Left cardiac atrium (tissue), 4 donors: ENCODE results near the gene GIMD1. TPM values are rescaled to one million over a fixed set of nuclear protein-coding genes. Genes with fewer than 3 reads are reported as not detected.
A peak's percentile ranks its signal among the peaks of the same experiment; 100 is the strongest.
"Not testable (repeated sequence)": the region's sequence is repeated elsewhere in the genome, so short reads cannot be mapped to it uniquely, and the experiment has no call there.

Experiments
- ATAC-seq, 2 donors: fragments of 200-7000 bp; cut with Tn5 transposase; one replicate each; pipeline ENCODE4 v1.9.1; 2020; ENCODE audit warnings: mild to moderate bottlenecking in 2 of 2, moderate library complexity in 2 of 2
- DNase-seq: peaks from one replicate; pipeline ENCODE4 v3.0.0-alpha.2; 2020
- intact Hi-C, 2 donors: fragments of 100-400 bp; cut with DNase I; formaldehyde crosslinking; loops; one replicate each; pipeline versions ENCODE4 v1.14.1 to v1.15.1; 2022 to 2023
- total RNA-seq, 2 donors: library from RNA; stranded (reverse); fragmentation: NEBNext Ultra II Directional; extraction: Animal tissue kit (Norgen Biotek cat#: 25700); gene quantifications; one replicate each; pipeline ENCODE4 v1.2.1, GENCODE V29; 2021
- donor health status: DM: no; HTN: yes; CAD: no.
- donor health status: DM: no; HTN: yes; CAD: no; lungs with severe emphysema.
- donor health status: DM: yes; HTN: yes; CAD: no.
- donor health status: Dilated cardiomyopathy.

The GIMD1 gene
- total RNA-seq, 2 donors from 2014 or later, result not detected

DNA sequence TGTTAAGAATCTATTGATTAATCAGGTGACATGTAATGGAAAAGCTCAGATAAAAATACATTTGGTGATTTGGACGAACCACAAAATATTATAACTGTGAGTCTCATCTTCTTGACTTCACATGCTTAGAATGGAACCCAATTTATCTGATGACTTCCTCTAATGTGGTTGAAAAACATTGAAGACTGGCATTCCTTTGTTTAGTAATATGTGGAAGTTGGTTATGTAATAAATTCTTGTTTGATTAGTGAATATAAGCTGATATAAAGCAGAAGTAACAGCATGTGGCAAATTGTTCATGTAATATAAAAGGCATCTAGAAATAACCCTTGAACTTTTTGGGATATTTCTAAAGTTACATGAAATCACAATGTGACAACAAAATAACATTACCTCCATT is 9.7 kb downstream of the GIMD1 start:
- ATAC-seq (no peak), DNase-seq (no peak)
- intact Hi-C loops, result no loop called here

DNA sequence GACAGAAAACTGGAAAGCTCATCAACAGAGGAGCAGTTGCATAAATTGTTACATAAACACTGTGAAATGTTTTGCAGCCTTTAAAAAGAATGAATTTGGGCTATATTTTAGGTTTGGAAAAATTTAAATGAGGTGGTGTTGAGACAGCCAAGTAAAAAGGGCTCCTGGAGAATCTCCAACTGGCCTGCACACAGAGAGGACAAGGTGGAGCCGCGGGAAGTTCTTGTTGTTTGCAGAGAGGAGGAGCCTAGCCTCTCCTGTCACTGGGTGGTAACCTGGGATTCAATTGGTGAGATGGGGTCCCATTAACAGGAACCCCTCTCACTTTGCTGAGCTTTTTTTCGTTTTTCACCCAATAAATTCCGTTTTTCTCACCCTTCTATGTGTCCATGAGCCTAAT is 13.4 kb downstream of the GIMD1 start:
- ATAC-seq, result peak in 1 of 2 donors; percentile 49
- DNase-seq, result peak; percentile 26
- intact Hi-C loops, result no loop called here

DNA sequence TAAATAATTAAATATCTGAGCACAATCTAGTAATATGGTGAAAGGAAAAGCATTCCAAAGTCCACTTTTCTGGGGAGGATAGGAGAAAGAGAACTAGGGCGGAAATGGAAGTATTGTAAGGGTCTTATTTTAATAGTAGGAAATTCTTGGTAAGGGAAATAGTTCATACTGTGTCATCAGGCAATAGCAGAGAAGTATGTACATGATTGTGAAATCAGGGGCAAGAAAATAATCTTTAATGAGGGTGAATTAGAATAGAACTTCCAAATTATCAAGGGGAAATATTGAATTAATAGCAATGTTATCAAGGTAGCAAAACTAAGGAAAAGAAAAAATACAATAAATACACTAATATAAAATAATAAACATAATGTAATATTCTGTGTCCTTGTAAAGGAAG is 14.8 kb downstream of the GIMD1 start:
- intact Hi-C loops, result no loop called here
- no peak for DNase-seq
- ATAC-seq, result no peak

DNA sequence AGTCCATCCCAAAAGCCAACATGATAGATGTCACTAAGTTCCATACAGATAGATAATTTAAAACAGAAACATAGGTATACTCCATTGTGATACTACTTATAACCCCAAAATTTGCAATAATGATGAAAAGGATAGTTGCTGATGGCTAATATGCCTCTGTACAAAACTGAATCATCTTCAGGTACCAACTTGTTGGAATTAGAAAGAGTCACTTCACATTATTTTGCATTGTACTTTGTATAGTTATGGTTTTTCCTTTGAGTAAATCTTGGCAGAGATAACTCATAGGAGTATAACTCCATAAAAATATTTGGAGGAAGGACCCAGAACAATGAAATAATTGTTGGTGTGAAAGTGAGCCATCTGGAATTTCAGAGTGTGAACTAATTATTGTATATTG is 17.6 kb downstream of the GIMD1 start:
- DNase-seq, result no peak
- intact Hi-C loops, result no loop called here
- no peak for ATAC-seq

DNA sequence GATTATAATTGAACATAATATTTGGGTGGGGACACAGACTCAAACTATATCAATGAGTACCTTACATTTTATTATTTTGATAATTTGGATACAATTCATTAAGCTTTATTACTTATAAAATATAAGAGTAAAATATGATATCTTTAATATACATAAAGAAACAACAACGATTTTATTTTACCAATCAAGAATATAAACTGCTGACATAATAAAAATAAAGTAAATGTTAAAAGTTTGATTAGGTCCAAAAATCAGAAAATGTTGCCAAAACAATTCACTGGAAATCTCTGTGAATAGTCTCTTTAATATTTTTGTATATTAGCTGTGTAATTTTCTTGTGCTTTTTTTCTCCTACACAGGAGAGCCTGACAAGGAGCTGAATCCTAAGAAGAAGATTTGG is 21.4 kb downstream of the GIMD1 start:
- DNase-seq, result no peak
- intact Hi-C loops, result no loop called here
- no peak for ATAC-seq

DNA sequence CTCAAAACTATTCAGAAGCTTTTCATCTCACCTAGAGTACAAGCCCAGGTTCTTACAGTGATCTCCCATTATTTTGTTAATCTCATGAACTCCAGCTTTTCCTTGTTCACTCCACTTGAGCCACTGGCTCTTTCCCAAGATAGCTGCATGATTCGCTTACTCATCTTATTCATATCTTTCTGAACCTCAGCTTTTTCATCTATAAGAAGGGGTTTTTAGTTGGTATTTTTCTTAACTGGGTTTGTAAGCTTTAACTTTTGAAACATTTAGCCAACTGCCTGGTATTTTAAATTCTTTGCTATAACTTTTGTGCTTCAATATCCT is 24.0 kb downstream of the GIMD1 start:
- ATAC-seq (no peak), DNase-seq (no peak)
- intact Hi-C loops, result no loop called here

DNA sequence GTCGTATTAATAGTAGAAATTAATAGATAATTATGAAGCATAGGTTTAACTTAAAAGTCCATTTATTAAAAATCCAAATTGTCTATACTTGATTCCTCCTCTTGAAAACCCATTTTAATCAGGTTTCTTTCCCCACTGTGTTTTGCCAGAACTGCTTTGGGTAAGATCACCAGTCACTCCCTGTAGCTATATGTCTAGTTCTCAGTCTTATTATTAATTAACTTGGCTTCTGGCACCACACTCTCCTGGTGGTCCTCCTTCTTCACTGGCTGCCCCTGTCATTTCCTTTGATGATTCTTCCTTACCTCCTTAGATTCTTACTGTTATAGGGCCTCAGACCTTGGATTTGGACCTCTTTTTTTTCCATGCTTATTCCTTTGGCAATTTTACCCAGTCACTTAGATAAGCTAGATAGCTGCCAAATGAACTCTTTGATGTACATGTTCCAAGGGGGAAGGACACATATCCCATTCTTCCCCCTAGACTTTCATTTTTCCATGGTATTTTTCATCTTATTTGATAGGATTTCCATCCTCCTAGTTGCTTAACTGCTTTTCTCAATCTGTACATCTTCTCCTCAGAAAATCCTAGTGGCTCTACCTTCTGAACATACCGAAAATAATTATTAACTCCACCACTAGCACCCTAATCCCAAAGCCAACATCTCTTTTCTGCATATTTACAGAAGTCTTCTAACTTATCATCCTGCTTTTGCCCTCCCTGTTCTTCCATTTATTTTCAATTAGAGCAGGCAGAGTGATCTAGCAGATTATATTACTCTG is 24.5 kb downstream of the GIMD1 start:
- intact Hi-C loops, result no loop called here
- no peak for DNase-seq
- ATAC-seq, result no peak

DNA sequence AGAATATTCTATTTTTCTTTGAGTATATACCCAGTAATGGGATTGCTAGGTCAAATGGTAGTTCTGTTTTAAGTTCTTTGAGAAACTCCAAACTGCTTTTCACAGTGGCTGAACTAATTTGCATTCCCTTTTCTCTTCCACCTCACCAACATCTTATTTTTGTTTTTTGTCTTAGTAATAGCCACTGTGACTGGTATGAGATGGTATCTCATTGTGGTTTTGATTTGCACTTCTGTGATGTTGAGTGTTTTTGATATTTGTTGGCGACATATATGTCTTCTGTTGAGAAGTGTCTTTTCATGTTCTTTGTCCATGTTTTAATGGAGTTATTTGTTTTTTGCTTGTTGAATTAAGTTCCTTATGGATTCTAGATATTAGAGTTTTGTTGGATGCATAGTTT is 27.8 kb downstream of the GIMD1 start:
- intact Hi-C loops, result no loop called here
- no peak for ATAC-seq
- DNase-seq, result no peak

DNA sequence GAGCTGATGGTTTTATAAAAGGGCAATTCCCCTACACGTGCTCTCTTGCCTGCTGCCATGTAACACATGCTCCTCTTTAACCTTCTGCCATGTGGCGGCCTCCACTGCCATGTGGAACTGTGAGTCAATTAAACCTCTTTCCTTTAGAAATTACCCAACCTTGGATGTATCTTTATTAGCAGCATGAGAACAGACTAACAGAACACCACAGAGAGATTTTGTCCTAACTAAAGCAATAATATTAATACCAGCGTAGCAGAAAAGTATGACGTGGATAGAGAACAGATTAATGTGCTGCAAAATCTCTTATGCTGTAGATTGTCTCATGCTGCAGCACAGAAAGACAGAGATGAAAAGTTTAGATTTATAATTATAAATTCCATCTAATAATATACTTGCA is 29.1 kb downstream of the GIMD1 start:
- intact Hi-C loops, result no loop called here
- no peak for DNase-seq
- ATAC-seq, result no peak

DNA sequence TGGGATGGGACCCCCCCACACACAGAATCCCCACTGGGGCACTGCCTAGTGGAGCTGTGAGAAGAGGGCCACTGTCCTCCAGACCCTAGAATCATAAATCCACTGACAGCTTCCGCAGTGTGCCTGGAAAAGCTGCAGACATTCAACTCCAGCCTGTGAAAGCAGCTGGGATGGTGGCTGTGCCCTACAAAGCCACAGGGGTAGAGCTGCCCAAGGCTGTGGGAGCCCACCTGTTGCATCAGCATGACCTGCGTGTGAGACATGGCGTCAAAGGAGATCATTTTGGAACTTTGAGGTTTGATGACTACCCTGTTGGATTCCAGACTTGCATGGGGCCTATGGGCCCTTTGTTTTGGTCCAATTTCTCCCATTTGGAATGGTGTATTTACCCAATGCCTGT is 29.9 kb downstream of the GIMD1 start:
- ATAC-seq, result no peak
- DNase-seq, result no peak
- intact Hi-C loops, result no loop called here

DNA sequence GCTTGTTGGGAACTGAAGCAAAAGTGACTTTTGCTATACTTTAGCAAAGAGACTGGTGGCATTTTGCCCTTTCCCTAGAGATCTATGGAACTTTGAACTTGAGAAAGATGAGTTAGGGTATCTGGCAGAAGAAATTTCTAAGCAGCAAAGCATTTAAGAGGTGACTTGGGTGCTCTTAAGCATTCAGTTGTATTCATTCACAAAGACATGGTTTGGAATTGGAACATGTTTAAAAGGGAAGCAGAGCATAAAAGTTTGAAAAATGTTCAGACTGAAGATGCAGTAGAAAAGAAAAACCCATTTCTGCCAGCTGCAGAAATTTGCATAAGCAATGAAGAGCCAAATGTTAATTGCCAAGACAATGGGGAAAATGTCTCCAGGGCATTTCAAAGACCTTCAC is 30.7 kb downstream of the GIMD1 start:
- intact Hi-C loops, result no loop called here
- ATAC-seq, result no peak
- no peak for DNase-seq

DNA sequence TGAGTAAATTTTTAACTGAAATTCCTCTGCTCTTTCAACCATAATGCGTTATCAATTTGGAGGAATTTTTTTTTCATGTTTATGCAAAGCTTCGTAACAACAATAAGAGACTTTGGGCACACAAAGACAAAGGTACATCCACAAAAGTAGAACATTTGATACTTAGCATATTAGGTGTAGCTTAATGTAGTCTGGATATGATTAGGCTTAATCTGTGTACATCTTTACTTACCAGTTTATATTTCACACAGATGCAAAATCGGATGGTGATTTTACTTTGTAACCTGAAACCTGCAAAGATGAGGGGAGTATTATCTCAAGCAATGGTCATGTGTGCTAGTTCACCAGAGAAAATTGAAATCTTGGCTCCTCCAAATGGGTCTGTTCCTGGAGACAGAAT is 32.0 kb downstream of the GIMD1 start:
- no peak for ATAC-seq
- intact Hi-C loops, result no loop called here

DNA sequence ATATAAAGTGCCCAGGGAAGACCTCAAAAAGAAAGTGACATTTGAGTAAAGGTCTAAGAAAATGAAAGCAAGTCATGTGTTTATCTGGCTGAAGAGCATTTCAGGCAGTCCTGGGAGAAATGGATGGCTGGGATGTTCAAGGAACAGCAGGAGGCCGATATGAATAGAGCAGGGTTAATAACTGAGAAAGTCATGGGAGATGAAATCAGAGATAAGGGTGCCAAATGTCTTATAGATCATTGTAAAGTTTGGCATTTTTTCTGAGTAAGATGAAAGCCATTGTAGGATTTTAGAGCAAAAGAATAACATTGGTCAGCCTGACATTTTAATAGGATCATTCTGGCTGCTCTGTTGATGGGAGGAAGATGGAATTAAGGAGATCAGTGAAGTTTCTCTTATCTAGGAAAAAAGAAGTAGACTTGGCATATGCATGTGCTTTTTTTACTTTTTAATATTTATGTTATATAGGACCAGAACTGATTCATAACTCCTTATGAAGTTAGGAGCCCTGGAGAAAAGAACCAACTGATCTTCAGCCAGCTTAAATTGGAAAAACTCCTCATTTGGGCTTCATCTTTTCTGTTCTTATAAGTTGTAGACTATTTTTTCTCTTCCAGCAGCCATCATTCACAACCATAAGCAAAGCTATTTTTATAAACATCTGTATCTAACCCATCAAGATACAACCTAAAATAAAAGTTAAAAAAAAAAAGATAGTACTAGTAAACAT is 33.7 kb downstream of the GIMD1 start:
- DNase-seq (no peak), ATAC-seq (no peak)
- intact Hi-C loops, result no loop called here

More for the DNA sequence above, 32.0 kb downstream of the GIMD1 start:
- DNase-seq, result no peak

DNA sequence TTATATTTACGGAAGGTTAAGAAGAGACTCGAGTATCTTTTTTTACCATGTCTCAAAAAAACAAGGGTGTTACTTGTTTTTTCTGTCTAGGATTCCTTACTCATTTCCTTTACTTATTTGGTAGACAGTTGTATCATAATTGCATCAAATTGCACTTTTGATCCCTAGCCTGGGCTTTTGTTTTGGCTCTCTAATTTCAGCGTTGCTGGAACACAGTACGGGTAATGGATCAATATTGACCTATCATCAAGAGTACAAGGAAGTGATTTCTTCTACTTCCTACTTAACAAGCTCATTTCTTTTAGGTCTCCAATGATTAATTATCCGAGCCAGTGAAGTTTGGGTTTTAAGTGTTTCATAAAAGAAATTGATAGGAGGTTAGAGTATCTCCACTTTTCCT is 35.4 kb downstream of the GIMD1 start:
- no peak for ATAC-seq
- DNase-seq, result no peak
- intact Hi-C loops, result no loop called here

DNA sequence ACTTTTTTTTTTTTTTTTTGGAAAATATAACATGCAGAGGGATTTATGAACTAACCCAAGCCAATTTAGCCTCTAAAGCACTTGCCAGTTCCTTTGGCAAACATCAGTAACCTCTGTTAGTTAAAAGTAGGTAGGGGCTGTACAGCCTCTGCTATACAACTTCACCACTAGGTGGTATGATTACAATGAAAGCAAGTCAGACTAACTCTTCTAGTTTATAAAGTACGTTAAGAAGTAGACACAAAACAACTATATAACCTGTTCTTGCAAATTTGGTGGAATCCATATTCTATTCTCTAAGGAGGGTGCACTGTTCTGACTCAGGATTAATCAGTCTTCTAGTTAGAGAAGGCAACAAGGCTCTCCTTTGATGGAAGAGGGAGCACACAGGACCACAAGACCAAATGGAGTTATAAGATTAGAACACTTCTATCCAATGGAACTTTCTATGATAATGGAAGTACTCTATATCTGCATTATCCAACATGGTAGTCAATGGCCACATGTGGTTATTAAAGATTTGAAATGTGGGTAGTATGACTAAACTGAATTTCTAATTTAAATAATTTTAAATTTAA is 39.4 kb downstream of the GIMD1 start:
- intact Hi-C loops, result no loop called here
- ATAC-seq, result peak; percentile 46 to 74

DNA sequence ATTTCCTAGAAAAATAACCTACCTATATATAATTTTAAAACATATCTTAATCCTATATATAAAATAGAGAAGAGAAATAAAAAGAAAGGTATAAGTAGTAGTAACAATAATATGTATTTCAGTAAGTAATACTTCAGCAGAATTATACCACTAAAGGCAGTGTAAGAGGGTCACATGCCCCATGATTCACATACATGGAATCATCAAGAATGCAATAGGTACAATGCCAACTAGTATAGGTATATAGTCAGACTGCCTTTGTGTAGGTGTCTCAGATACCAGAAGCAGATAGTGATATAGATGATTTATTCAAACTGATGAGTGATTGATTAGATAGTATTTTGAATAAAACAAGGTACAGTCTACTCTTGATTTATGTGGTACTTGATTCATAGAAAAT is 42.8 kb downstream of the GIMD1 start:
- no peak for DNase-seq
- intact Hi-C loops, result no loop called here
- no peak for ATAC-seq

More for the DNA sequence above, 39.4 kb downstream of the GIMD1 start:
- DNase-seq, result no peak

DNA sequence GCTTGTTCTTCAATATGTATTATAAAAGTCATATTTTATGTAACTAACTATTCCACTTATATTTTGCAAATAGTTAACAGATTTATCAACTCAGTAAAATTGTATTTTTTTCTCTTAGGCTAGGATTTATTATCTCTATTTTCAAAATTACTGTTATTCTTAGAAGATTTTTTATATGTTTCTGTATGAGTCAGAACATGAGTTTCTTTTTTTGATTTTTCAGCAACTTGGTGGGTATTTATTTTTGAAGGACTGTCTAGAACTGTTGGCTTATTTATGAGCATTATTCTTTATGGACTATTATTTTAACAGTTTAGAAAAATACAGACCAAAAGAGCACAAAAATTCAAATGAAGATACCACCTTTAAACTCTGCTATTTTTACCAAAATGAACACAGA is 45.5 kb downstream of the GIMD1 start:
- no peak for ATAC-seq
- DNase-seq, result no peak
- intact Hi-C loops, result no loop called here

DNA sequence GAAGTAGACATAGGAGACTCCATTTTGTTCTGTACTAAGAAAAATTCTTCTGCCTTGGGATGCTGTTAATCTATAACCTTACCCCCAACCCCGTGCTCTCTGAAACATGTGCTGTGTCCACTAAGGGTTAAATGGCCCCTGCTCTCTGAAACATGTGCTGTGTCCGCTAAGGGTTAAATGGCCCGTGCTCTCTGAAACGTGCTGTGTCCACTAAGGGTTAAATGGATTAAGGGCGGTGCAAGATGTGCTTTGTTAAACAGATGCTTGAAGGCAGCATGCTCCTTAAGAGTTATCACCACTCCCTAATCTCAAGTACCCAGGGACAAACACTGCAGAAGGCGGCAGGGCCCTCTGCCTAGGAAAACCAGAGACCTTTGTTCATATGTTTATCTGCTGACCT is 46.8 kb downstream of the GIMD1 start:
- intact Hi-C loops, ATAC-seq: not testable (repeated sequence)

DNA sequence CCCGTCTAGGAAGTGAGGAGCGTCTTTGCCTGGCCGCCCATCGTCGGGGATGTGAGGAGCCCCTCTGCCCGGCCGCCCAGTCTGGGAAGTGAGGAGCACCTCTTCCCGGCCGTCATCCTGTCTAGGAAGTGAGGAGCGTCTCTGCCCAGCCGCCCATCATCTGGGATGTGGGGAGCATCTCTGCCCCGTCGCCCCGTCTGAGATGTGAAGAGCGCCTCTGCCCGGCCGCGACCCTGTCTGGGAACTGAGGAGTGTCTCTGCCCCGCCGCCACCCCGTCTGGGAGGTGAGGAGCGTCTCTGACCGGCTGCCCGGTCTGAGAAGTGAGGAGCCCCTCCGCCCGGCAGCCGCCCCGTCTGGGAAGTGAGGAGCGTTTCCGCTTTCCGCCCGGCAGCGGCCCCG is 47.4 kb downstream of the GIMD1 start:
- intact Hi-C loops, DNase-seq, ATAC-seq: not testable (repeated sequence)

More for the DNA sequence above, 46.8 kb downstream of the GIMD1 start:
- not testable (repeated sequence) for DNase-seq

DNA sequence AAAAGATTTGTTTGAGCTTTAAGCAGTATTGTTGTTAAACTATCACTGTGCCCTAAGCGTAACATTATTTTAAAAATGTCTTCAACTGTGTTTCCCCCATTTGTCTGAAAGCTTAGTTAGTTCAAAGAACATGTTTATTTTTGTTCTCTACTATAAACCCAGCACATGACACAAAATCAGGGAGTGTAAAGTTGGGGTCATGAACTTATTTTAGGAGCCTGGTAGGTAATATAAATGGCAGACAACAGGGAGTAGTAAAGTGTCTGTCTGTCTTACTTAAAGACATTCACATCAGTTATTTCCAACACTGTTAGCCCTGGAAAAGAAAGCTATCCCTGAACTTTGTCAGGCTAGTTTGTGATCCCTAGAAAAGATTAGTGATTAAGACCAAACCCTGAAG is 48.3 kb downstream of the GIMD1 start:
- ATAC-seq, result no peak
- intact Hi-C loops, result no loop called here
- DNase-seq, result no peak

DNA sequence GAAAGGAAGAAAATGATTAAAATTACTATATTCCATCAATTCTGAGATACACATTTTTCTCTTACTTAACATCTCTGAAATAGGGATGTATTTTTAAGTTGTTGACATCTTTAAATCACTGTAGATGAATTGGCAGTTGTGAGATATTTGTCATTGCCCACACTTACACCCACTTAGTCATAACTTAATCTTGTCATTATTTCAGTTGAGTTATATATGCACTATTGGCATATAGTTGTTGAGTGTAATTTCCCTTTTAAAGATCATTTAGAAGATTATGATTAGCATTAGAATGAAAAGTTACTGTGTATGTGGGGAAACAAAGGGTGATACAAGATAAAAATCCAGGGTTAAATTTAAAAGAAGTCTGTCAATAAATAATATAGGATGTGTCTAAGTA is 50.1 kb downstream of the GIMD1 start:
- intact Hi-C loops, result no loop called here

More for the DNA sequence above, 50.1 kb downstream of the GIMD1 start:
- DNase-seq (no peak), ATAC-seq (no peak)
